GM12878 (cell line): ENCODE data around the gene FBXL16.

Experiments
- FOS ChIP-seq: IDR thresholded peaks from 3 replicates; pipeline ENCODE4 v1.6.1; 2011; ENCODE audit warnings: borderline replicate concordance; ENCODE audit not compliant: insufficient read length; ENCODE audit errors: extremely low read depth
- IKZF1 ChIP-seq: fragments of 450-650 bp; conservative IDR thresholded peaks from 2 replicates; pipeline ENCODE4 v1.6.1; 2017; ENCODE audit warnings: antibody characterized with exemption, mild to moderate bottlenecking

DNA sequence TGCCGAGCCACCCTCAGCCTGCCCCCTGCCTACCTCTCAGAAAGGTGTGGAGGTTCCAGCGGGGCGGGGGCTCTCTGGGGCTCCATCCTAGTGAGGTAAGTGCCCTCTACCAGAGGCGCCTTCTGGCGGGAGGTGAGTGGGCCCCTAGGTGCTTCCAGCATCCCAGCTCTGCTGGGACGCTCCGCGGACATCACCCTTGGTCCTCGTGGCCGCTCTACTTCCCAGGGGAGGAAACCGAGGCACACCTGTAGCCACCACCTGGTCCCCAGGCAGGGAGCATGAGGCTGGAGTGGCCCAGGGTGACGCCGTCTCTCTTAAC, 62.6 kb downstream of the FBXL16 start:
- TF ChIP-seq FOS = no peak
- no peak for TF ChIP-seq IKZF1
